ENCODE measurements around the gene DIP2C.
"Not testable (repeated sequence)": the region's sequence is repeated elsewhere in the genome, so short reads cannot be mapped to it uniquely, and the experiment has no call there.

DIP2C gene

GRCh38 chr10:305034-305433, 384.4 kb downstream of the DIP2C start:
- H3K27ac ChIP-seq = no peak overlapping the region
- no peaks in the 10 kb centered on the region for H3K36me3 ChIP-seq
- DNase-seq = no peak
- H3K9me3 ChIP-seq (ENCODE audit: severe bottlenecking) = no peaks in the 10 kb centered on the region
- no peaks in the 10 kb centered on the region for H3K27me3 ChIP-seq (ENCODE audit: insufficient read depth, low read depth, severe bottlenecking)
- no peak for TF ChIP-seq CTCF (IDR thresholded peaks at IDR 0.05; ENCODE audit: low read depth, low read length)
- H3K4me3 ChIP-seq (ENCODE audit: low read depth, low read length) = no peak overlapping the region

- Histone ChIP-seq H3K9me3 (ENCODE audit: severe bottlenecking) (no peaks in the 10 kb centered on the region), H3K27ac (no peak overlapping the region), H3K4me3 (ENCODE audit: low read depth, low read length) (no peak overlapping the region), H3K27me3 (ENCODE audit: insufficient read depth, low read depth, severe bottlenecking) (no peaks in the 10 kb centered on the region), H3K36me3 (no peaks in the 10 kb centered on the region)
- DNase-seq = no peak
- TF ChIP-seq CTCF (IDR thresholded peaks at IDR 0.05; ENCODE audit: low read depth, low read length) = no peak
Measured at GRCh38 chr10:301536-301935, 387.9 kb downstream of the DIP2C start.

- H3K9me3 ChIP-seq (ENCODE audit: severe bottlenecking); H3K4me3 ChIP-seq (ENCODE audit: low read depth, low read length); H3K27me3 ChIP-seq (ENCODE audit: insufficient read depth, low read depth, severe bottlenecking); H3K27ac ChIP-seq; H3K36me3 ChIP-seq; DNase-seq: not testable (repeated sequence)
Measured at GRCh38 chr10:300580-300979, 388.9 kb downstream of the DIP2C start.

GRCh38 chr10:299969-300368, 389.5 kb downstream of the DIP2C start:
- Histone ChIP-seq H3K36me3 (no peaks in the 10 kb centered on the region), H3K27me3 (ENCODE audit: insufficient read depth, low read depth, severe bottlenecking) (no peaks in the 10 kb centered on the region), H3K9me3 (ENCODE audit: severe bottlenecking) (no peaks in the 10 kb centered on the region), H3K4me3 (ENCODE audit: low read depth, low read length) (no peak overlapping the region), H3K27ac (no peak overlapping the region)
- no peak for TF ChIP-seq CTCF (IDR thresholded peaks at IDR 0.05; ENCODE audit: low read depth, low read length)
- no peak for DNase-seq

GRCh38 chr10:299512-299911, 390.0 kb downstream of the DIP2C start:
- Histone ChIP-seq H3K36me3 (no peaks in the 10 kb centered on the region), H3K9me3 (ENCODE audit: severe bottlenecking) (no peaks in the 10 kb centered on the region), H3K27ac (no peak overlapping the region), H3K27me3 (ENCODE audit: insufficient read depth, low read depth, severe bottlenecking) (no peaks in the 10 kb centered on the region), H3K4me3 (ENCODE audit: low read depth, low read length) (no peak overlapping the region)
- TF ChIP-seq CTCF (IDR thresholded peaks at IDR 0.05; ENCODE audit: low read depth, low read length) = no peak
- DNase-seq = no peak

- no peak for DNase-seq
- Histone ChIP-seq H3K27ac (no peak overlapping the region), H3K9me3 (ENCODE audit: severe bottlenecking) (no peaks in the 10 kb centered on the region), H3K27me3 (ENCODE audit: insufficient read depth, low read depth, severe bottlenecking) (no peaks in the 10 kb centered on the region), H3K4me3 (ENCODE audit: low read depth, low read length) (no peak overlapping the region), H3K36me3 (no peaks in the 10 kb centered on the region)
- no peak for TF ChIP-seq CTCF (IDR thresholded peaks at IDR 0.05; ENCODE audit: low read depth, low read length)
Measured at GRCh38 chr10:298033-298432, 391.4 kb downstream of the DIP2C start.

Data from WERI-Rb-1 (cell line).